ENCODE results near the gene CACNB4.
A peak's percentile ranks its signal among the peaks of the same experiment; 100 is the strongest.

CACNB4 gene

DNA sequence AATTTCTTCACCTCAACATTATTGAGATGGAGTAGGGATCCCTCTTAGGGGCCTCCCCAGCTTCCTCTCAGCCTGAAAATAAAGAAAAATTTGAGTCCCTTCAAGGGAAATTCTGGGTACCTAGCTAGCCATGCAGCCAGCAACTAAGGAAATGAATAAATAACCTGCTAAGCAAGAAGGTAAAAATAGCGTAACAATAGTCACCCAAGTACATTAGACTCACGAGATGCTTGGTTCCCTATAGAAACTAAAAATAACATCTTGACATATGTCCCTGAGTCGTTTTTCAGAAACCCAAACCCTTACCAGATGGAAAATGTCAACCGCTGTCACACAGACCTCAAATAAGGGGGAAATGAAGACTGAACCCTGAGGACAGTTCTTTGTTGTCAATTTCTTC is 51.9 kb downstream of the CACNB4 start:
- DNase-seq = no peak
- Histone ChIP-seq H3K18ac (ENCODE audit: low read depth in 1 of 2, low read length in 2 of 2) (no peak overlapping the region), H3K4me2 (ENCODE audit: low read length, poor library complexity, severe bottlenecking) (no peak overlapping the region), H3K14ac (ENCODE audit: low read length in 2 of 2) (no peak overlapping the region), H2AK5ac (ENCODE audit: low read length, severe bottlenecking) (no peak overlapping the region), H3K79me1 (replicated peaks; ENCODE audit: low read length, poor library complexity, severe bottlenecking) (no peaks in the 10 kb centered on the region), H2BK120ac (ENCODE audit: low read depth, low read length) (no peak overlapping the region), H2BK12ac (ENCODE audit: low read length in 2 of 2) (no peak overlapping the region), H3K27ac (ENCODE audit: low read length, poor library complexity, severe bottlenecking) (no peak overlapping the region), H3K4me1 (ENCODE audit: control insufficient read depth, insufficient read depth, low read depth, low read length) (no peaks in the 10 kb centered on the region), H4K91ac (ENCODE audit: low read length) (no peak overlapping the region), H2AFZ (ENCODE audit: low read depth, low read length) (no peak overlapping the region), H4K8ac (ENCODE audit: low read length) (no peak overlapping the region), H3K9me3 (ENCODE audit: control insufficient read depth, low read length) (no peaks in the 10 kb centered on the region), H2BK5ac (ENCODE audit: low read depth, low read length, poor library complexity, severe bottlenecking) (no peak overlapping the region), H3K4me3 (ENCODE audit: insufficient read depth in 1 of 2, low read depth in 1 of 2, low read length in 2 of 2) (no peak overlapping the region), H3K9ac (ENCODE audit: low read length) (no peak overlapping the region), H3K23ac (ENCODE audit: low read length in 2 of 2) (no peak overlapping the region), H3K4ac (ENCODE audit: low read depth in 1 of 2, low read length in 2 of 2) (no peak overlapping the region), H3K36me3 (ENCODE audit: control insufficient read depth in 1 of 2, insufficient read depth in 2 of 2, low read depth in 1 of 2, low read length in 2 of 2) (no peaks in the 10 kb centered on the region), H3K27me3 (ENCODE audit: control insufficient read depth in 1 of 2, insufficient read depth in 1 of 2, low read length in 2 of 2) (peaks cover 4 to 76% of the 10 kb centered on the region in 2 experiments), H2BK15ac (ENCODE audit: low read depth, poor library complexity, severe bottlenecking) (no peak overlapping the region)
- 56% methylated on average over 4 of the region's 4 CpGs for WGBS

DNA sequence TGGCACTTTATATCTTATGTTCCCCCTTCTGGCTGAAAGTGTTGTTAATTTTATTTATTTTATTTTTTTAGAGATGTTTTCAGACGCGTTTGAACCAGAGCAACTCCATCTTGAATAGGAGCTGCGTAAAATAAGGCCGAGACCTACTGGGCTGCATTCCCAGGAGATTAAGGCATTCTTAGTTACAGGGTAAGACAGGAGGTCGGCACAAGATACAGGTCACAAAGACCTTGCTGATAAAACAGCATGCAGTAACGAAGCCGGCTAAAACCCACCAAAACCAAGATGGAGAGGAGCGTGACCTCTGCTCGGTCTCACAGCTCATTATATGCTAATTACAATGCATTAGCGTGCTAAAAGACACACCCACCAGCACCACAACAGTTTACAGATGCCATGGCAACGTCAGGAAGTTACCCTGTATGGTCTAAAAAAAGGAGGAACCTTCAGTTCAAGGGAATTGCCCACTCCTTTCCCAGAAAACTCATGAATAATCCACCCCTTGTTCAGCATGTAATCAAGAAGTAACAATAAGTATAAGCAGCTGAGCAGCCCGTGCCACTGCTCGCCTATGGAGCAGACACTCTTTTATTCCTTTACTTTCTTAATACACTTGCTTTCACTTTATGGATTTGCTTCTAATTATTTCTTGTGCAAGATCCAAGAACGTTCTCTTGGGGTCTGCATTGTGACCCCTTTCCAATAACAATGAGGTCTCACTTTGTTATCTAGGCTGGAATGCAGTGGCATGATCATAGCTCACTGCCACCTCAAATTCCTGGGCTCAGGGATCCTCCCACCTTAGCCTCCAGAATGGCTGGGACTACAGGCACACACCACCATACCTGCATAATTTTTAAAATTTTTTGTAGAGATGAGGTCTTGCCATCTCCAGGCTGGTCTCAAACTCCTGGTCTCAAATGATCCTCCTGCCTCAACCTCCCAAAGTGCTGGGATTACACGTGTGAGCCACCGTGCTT is 55.9 kb downstream of the CACNB4 start:
- Histone ChIP-seq H3K4me2 (ENCODE audit: low read length, poor library complexity, severe bottlenecking) (no peak overlapping the region), H3K4me1 (ENCODE audit: control insufficient read depth, insufficient read depth, low read depth, low read length) (no peaks in the 10 kb centered on the region), H3K14ac (ENCODE audit: low read length in 2 of 2) (no peak overlapping the region), H2BK15ac (ENCODE audit: low read depth, poor library complexity, severe bottlenecking) (no peak overlapping the region), H2BK5ac (ENCODE audit: low read depth, low read length, poor library complexity, severe bottlenecking) (no peak overlapping the region), H2BK120ac (ENCODE audit: low read depth, low read length) (no peak overlapping the region), H4K91ac (ENCODE audit: low read length) (no peak overlapping the region), H2AFZ (ENCODE audit: low read depth, low read length) (no peak overlapping the region), H3K18ac (ENCODE audit: low read depth in 1 of 2, low read length in 2 of 2) (no peak overlapping the region), H3K23ac (ENCODE audit: low read length in 2 of 2) (no peak overlapping the region), H2AK5ac (ENCODE audit: low read length, severe bottlenecking) (no peak overlapping the region), H3K27me3 (ENCODE audit: control insufficient read depth in 1 of 2, insufficient read depth in 1 of 2, low read length in 2 of 2) (peaks cover 0 to 35% of the 10 kb centered on the region in 2 experiments), H3K9me3 (ENCODE audit: control insufficient read depth, low read length) (no peaks in the 10 kb centered on the region), H3K4ac (ENCODE audit: low read depth in 1 of 2, low read length in 2 of 2) (no peak overlapping the region), H3K36me3 (ENCODE audit: control insufficient read depth in 1 of 2, insufficient read depth in 2 of 2, low read depth in 1 of 2, low read length in 2 of 2) (no peaks in the 10 kb centered on the region), H3K79me1 (replicated peaks; ENCODE audit: low read length, poor library complexity, severe bottlenecking) (no peaks in the 10 kb centered on the region), H4K8ac (ENCODE audit: low read length) (no peak overlapping the region), H3K9ac (ENCODE audit: low read length) (no peak overlapping the region), H2BK12ac (ENCODE audit: low read length in 2 of 2) (no peak overlapping the region), H3K27ac (ENCODE audit: low read length, poor library complexity, severe bottlenecking) (no peak overlapping the region), H3K4me3 (ENCODE audit: insufficient read depth in 1 of 2, low read depth in 1 of 2, low read length in 2 of 2) (no peak overlapping the region)
- WGBS = 73% methylated on average over 15 of the region's 16 CpGs
- DNase-seq = no peak

GRCh38 chr2:152038441-152038958 is 60.3 kb downstream of the CACNB4 start:
- WGBS = 36% methylated on average over 5 of the region's 5 CpGs
- H2AFZ ChIP-seq (ENCODE audit: low read depth, low read length) = peak overlapping the region; percentile 20
- no peak overlapping the region for H3K4me2 ChIP-seq (ENCODE audit: low read length, poor library complexity, severe bottlenecking)

GRCh38 chr2:152037743-152038435 is 61.0 kb downstream of the CACNB4 start:
- DNase-seq = no peak
- Histone ChIP-seq H3K36me3 (ENCODE audit: control insufficient read depth in 1 of 2, insufficient read depth in 2 of 2, low read depth in 1 of 2, low read length in 2 of 2) (no peaks in the 10 kb centered on the region), H3K18ac (ENCODE audit: low read depth in 1 of 2, low read length in 2 of 2) (no peak overlapping the region), H3K4me2 (ENCODE audit: low read length, poor library complexity, severe bottlenecking) (no peak overlapping the region), H4K8ac (ENCODE audit: low read length) (peak overlapping the region; percentile 75), H3K4ac (ENCODE audit: low read depth in 1 of 2, low read length in 2 of 2) (no peak overlapping the region), H3K4me3 (ENCODE audit: insufficient read depth in 1 of 2, low read depth in 1 of 2, low read length in 2 of 2) (no peak overlapping the region), H2BK15ac (ENCODE audit: low read depth, poor library complexity, severe bottlenecking) (no peak overlapping the region), H2BK5ac (ENCODE audit: low read depth, low read length, poor library complexity, severe bottlenecking) (no peak overlapping the region), H3K9me3 (ENCODE audit: control insufficient read depth, low read length) (no peaks in the 10 kb centered on the region), H2AK5ac (ENCODE audit: low read length, severe bottlenecking) (no peak overlapping the region), H4K91ac (ENCODE audit: low read length) (no peak overlapping the region), H3K79me1 (replicated peaks; ENCODE audit: low read length, poor library complexity, severe bottlenecking) (no peaks in the 10 kb centered on the region), H3K14ac (ENCODE audit: low read length in 2 of 2) (no peak overlapping the region), H2AFZ (ENCODE audit: low read depth, low read length) (peak overlapping the region; percentile 20), H3K27me3 (ENCODE audit: control insufficient read depth in 1 of 2, insufficient read depth in 1 of 2, low read length in 2 of 2) (peaks cover 0 to 5% of the 10 kb centered on the region in 2 experiments), H3K4me1 (ENCODE audit: control insufficient read depth, insufficient read depth, low read depth, low read length) (no peaks in the 10 kb centered on the region), H3K27ac (ENCODE audit: low read length, poor library complexity, severe bottlenecking) (no peak overlapping the region), H3K9ac (ENCODE audit: low read length) (peak overlapping the region; percentile 17), H2BK12ac (ENCODE audit: low read length in 2 of 2) (no peak overlapping the region), H2BK120ac (ENCODE audit: low read depth, low read length) (no peak overlapping the region), H3K23ac (ENCODE audit: low read length in 2 of 2) (no peak overlapping the region)
- 61% methylated on average over 6 of the region's 6 CpGs for WGBS

More at GRCh38 chr2:152038441-152038958, 60.3 kb downstream of the CACNB4 start:
- H3K9me3 ChIP-seq (ENCODE audit: control insufficient read depth, low read length) = no peaks in the 10 kb centered on the region
- no peaks in the 10 kb centered on the region for H3K36me3 ChIP-seq (ENCODE audit: control insufficient read depth in 1 of 2, insufficient read depth in 2 of 2, low read depth in 1 of 2, low read length in 2 of 2)
- H3K27me3 ChIP-seq (ENCODE audit: control insufficient read depth in 1 of 2, insufficient read depth in 1 of 2, low read length in 2 of 2) = peaks cover under 1 to 3% of the 10 kb centered on the region in 2 experiments
- H2BK15ac ChIP-seq (ENCODE audit: low read depth, poor library complexity, severe bottlenecking) = no peak overlapping the region
- H3K4ac ChIP-seq (ENCODE audit: low read depth in 1 of 2, low read length in 2 of 2) = no peak overlapping the region
- no peak overlapping the region for H2AK5ac ChIP-seq (ENCODE audit: low read length, severe bottlenecking)
- no peak overlapping the region for H2BK120ac ChIP-seq (ENCODE audit: low read depth, low read length)
- no peak overlapping the region for H3K9ac ChIP-seq (ENCODE audit: low read length)
- no peak overlapping the region for H3K14ac ChIP-seq (ENCODE audit: low read length in 2 of 2)
- no peak overlapping the region for H3K4me3 ChIP-seq (ENCODE audit: insufficient read depth in 1 of 2, low read depth in 1 of 2, low read length in 2 of 2)
- DNase-seq = no peak
- H2BK5ac ChIP-seq (ENCODE audit: low read depth, low read length, poor library complexity, severe bottlenecking) = no peak overlapping the region
- no peak overlapping the region for H3K27ac ChIP-seq (ENCODE audit: low read length, poor library complexity, severe bottlenecking)
- no peak overlapping the region for H3K23ac ChIP-seq (ENCODE audit: low read length in 2 of 2)
- no peak overlapping the region for H2BK12ac ChIP-seq (ENCODE audit: low read length in 2 of 2)
- no peaks in the 10 kb centered on the region for H3K4me1 ChIP-seq (ENCODE audit: control insufficient read depth, insufficient read depth, low read depth, low read length)
- no peak overlapping the region for H3K18ac ChIP-seq (ENCODE audit: low read depth in 1 of 2, low read length in 2 of 2)
- no peak overlapping the region for H4K91ac ChIP-seq (ENCODE audit: low read length)
- no peaks in the 10 kb centered on the region for H3K79me1 ChIP-seq (replicated peaks; ENCODE audit: low read length, poor library complexity, severe bottlenecking)
- no peak overlapping the region for H4K8ac ChIP-seq (ENCODE audit: low read length)

Measured in mesenchymal stem cell (in vitro differentiated cells and primary cell).